HUDEP-2 (cell line): Measurements from ENCODE around the gene CNIH3.

Experiments used
- DNase-seq, 76 experiments: peaks; one replicate each; lab custom pipeline; 2025; ENCODE audit not compliant: unreplicated experiment in 76 of 76; lab: John Stamatoyannopoulos, UW

The CNIH3 gene

DNA sequence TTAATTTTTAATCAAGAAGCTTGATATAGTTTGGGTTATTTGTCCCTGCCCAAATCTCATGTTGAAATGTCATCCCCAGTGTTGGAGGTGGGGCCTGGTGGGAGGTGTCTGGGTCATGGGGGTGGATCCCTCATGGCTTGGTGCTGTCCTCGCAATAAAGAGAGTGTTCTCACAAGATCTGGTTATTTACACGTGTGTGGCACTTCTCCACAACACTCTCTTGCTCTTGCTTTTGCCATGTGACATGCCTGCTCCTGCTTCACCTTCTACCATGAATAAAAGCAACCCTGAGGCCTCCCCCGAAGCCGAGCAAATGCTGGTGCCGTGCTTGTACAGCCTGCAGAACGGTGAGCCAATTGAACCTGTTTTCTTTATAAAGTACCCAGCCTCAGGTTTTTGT lies 2.6 kb upstream of the CNIH3 start:
- no peak for DNase-seq

DNA sequence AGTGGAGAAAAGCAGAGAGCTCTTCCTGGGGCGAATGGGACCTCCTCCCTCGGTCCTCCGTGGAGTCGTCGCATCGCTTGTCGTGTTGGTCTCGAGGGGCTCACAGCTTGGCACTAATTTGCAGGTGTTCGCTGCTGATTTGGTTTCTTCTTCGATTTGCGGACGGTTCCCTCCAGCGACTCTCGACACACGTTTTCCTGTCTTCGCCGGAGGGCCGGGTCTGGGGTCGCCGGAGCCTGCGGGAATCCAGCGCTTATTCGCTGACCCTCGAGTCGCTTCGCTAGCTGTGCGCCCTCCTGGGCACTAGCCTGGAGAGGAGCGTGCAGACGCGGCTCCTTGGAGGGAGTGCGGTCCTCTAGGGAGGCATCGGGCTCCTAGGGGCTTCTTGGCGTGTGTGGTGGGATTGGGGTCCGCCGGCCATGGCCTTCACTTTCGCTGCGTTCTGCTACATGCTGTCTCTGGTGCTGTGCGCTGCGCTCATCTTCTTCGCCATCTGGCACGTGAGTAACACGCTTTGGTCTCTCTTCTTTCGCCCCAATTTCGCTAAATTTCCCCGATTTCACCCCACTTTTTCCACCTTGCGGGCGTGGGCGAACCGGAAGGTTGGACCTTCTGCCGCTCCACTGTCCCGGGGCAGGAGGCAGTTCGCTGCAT lies 766 bp downstream of the CNIH3 start:
- DNase-seq, result no peak

DNA sequence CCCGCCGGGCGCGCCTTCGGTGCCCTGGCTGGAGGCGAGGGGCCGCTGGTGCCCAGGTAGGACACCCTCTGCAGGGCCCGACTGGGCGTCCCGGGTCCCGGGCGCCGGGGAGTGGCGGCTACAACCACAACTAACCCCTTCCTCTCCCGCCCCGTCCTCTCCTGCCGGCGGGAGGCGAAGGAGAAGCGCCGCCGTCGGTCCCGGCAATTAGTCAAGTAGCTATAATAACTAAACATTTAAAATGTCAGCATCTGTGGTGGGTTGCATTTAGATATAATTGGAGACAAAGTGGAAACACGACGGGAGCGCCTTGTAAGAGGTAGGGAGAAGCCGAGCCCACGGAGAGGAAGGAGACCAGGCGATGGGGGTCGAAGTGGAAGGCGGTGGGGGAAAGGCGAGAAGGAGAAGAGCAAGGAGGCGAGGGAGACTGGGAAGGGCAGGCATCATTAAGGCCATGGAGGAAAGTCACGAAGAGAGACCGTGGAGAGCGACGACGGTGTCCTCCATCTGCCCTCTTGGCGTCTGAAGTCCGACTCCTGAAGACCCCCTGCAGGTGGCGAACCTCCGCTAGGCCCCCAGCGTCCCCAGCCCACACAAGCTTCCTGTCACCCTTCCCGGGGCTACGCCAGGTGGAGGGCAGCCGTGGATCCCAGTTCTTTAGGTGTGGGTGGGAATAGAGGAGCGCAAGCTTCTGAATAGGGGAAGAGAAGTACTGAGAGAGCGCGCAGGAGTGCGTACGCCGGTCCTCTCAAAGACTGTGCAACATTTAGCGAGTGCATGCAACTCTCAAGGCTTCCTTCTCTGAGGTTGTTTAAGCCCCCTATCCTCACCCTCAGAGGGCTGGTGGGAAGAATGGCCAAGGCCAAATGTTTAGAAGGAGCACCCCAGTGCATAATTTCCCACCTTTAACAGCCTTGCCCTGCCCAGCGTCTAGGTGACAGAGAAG lies 1.6 kb downstream of the CNIH3 start:
- no peak for DNase-seq

DNA sequence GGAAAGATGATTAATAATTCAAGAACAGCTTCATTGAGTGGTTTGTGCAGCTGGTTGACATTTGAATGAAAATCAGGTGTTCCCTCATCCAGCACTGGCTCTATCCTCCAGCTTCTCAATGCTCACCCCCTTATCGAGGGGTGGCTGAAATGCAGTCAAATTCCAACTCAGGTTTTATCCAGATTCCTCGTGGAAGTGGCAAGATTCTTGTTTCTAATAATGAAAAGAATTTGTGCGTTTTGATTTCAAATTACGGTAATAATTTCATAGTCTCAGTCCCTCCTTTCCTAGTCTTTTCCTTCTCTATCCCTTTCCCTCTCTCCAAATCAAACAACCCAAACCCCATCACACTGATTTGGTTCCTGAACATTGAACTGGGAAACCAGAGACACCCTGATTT lies 3.1 kb downstream of the CNIH3 start:
- no peak for DNase-seq

DNA sequence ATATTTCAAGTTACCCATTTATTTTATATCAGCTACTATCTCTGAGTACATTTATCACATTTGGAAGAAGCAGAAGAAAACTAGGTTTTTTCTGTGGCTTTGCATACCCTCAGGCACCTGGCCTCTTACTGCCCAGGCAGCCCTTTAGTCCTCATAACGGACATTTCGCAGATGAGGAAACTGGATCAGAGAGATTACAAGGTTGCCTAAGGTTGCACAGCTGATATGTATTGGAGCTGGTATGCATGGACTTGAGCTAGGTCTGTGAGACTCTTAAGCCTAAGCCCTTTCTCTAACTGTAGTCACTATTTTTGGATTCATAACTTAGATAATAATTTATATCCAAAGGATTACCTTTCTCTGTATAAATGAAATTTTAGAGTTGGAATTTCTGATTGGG lies 4.0 kb downstream of the CNIH3 start:
- no peak for DNase-seq

DNA sequence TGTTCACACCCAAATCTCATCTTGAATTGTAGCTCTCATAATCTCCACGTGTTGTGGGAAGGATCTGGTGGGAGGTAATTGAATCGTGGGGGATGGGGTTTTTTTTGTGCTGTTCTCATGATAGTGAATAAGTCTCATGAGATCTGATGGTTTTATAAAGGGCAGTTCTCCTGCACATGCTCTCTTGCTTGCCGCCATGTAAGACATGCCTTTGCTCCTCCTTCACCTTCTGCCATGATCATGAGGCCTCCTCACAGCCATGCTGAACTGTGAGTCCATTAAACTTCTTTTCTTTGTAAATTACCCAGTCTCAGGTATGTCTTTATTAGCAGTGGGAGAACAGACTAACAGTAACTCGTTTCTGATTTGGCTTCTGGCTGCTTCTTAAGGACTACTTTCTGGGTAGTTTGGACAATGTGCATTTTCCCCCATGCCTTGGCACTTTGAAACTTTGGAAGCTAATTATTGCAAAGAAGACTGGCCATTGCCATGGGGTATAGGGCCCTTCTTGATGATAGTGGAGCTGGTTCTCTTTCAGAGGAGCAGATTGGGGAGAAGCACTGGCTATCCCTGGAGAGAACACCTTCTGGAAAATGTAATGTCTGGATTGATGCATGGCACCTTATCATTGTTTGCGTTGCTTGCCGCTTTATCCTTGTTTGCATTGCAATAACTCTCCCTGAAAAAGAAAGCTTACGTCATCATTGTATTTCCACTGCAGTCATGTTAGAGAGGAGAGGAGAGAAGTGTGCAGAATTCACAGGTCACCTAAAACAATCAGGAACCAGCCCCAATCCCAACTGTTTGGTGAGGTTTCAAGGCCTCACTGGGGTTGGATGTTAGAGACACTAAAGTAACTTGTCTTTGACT lies 5.9 kb downstream of the CNIH3 start:
- DNase-seq, result no peak

DNA sequence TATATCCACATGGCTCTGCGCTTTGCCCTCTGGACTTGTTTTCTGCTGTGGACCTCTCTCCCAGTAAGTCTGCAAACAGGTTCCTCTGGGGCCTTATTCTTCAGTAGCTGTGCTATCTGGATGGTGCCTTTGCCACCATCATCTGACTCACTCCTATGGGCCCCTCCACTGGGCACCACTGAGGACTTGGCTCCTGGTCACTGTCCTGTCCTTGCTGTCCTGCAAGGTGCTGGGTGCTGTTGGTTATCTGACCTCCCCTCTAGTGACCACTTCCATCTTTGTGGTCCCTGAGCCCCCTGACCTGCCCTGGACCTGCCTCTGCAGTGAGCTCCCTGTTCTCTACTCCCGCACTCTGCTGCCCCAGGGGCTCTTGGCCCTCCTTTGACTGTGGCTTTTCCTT lies 6.7 kb downstream of the CNIH3 start:
- no peak for DNase-seq

DNA sequence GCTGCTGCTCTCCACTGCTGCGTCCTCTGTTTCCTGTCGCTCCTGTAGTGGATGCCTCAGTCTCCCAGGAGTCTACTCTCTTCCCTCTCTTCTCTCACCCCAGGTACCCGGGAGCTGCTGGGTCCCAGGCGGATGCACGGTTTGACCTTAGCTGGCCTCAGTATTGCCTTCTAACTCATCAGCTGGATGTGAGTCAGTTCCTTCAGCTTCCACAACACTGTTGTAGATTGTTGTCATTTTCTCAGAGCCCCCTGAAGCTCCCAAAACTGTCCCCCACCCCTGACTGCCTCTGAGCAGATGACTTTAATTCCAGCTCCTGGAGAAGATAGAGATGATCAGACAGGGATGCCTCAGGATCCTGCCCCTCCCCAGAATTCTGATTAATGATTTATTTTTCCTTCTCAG lies 7.2 kb downstream of the CNIH3 start:
- DNase-seq, result no peak

DNA sequence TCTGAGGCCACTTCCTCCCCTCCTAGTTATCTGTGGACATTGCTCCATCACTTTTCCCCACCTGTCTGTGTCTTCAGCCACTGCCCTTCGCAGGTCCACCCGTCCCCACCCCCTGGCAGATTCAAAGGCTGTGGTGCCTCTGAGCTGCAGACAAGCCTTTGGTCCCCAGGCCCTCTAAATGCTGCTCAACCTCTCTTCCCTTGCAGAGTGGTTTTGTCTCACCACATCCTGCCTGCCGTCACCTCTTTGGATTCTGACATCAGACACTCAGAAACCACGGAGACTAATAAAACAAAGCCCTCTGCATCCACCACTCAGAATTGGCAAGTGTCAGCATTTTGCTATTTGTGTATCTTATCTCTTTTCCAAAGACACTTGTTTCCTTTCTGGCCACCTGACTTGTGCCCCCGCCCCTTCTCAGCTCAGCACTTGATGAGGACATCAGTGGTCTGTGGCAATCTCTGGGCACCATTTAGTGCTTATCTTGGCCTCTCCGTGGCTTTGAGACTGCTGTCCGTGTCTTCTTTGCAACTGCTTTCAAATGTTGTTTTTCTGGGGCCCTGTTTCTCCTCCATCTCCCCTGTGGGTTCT lies 7.7 kb downstream of the CNIH3 start:
- no peak for DNase-seq

DNA sequence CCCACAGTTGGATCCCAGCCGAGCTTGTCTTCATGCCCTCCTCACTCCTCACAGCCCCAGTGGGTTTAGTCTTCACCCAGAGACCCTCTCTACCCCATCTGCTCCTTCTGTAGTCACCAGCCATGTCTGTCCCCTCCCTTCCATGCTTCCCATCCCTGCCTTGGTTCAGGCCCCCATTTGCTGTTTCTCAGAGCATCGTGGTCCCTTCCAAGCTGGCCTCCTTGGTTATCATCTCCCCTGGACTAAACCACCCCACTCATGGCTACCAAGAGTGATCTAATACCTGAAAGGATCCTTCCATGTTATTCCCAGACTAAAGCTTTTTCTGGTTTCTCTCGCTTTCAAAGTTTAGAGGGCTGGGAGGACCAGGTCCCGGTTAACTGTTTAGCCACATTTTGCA lies 8.3 kb downstream of the CNIH3 start:
- no peak for DNase-seq

DNA sequence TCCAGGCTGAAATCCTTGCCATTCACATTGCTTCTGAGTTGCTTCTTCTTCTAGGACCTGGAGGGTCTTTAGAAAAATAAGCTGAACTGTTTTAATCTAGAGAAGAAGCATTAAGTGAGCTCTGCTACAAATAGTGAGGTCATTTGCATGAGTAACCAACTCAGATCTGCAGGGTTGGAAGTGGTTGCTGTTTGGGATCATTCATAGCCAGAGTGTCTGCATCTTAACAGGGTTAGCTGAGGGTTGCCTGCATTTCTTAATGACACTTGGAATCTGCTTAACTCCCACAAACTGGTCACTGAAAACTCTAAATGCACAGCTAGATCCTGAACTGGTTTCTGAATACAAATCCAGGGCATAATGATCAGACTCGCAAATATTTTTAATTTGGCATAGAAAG lies 9.9 kb downstream of the CNIH3 start:
- DNase-seq, result no peak

DNA sequence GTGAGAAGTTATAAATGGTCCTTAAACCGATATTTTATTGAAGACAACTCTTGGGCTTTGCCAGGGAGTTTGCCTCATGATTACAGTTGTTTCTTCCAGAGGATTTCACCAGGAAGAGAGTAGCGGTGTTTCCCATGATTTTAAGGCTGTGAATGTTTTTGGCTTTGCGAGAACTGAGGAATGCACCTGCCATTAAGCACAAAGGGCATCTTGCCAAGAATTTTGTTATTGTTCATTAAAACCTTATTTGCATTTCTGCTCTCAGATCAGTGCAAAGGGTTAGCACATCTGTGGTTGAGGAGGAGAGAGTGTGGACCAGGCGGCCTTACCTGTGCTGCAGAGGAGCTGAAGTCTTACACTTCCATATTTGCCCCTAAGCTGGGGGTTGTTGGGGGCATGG lies 13.8 kb downstream of the CNIH3 start:
- no peak for DNase-seq

DNA sequence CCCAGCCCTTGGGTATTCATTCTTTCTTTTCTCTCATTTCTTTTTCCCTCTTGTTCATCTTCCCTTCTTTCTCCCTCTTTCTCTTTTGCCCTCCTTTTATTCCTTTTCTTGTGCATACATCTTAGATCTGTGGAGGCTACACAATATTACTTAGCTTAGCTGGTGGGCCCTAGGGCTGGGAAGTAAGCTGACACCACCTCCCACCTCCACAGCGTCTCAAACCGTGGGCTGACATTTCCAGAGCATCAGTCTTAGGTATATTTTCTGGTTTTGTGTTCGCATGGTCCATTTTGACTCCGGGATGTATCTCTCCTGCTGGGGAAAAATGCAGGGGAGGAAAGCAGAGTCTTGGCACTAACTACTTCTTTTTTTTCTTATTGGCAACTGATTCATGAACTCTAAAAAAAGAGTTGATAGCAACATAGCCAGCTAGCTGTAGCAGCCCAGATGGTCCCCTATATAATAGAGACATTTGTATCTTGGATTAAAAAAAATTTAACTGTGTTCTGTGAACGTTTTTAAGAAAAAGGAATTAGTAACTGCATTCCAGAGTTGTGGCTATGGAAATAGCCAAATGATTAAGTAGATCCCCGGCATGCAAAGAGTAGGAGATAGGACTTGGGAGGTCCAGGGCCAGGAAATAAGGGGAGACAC lies 15.5 kb downstream of the CNIH3 start:
- no peak for DNase-seq

DNA sequence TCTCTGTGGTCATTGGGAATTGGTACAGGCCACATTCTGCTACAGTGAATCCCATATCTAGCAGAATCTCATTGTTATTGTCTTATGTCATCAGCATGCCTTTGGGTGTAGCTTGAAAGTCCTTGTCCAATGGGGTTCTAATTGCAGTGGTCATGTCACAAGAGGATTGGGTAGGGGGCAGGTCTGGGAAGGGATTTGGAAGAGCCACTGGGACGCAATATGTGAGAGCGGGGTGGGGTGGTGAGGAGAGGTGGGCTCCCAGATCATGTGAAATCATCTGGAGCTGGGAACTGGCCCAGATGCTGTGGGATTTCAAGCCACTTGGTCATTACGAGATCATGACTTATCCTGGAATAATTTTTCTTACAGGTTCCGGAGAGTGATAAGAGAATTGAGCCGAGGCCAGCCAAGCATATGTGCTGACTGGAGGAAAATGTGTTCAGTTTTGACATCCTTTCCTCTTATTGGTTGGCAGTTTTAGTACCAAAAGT lies 16.3 kb downstream of the CNIH3 start:
- DNase-seq, result no peak

DNA sequence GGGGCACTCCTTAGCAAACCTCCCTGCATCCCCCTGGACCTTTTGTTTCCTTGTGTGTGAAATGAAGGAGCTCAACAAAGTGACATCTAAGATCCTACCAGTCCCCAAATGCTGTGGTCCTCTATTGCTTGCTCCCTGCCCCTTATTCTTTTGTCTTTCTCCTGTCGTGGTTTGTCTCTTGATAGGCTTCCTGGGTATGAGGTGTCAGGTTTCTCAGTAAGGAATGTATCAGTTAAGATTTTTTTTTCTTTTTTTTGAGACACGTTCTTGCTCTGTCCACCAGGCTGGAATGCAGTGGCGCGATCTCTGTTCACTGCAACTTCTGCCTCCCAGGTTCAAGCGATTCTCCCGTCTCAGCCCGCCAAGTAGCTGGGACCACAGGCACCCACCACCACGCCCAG lies 16.8 kb downstream of the CNIH3 start:
- no peak for DNase-seq

DNA sequence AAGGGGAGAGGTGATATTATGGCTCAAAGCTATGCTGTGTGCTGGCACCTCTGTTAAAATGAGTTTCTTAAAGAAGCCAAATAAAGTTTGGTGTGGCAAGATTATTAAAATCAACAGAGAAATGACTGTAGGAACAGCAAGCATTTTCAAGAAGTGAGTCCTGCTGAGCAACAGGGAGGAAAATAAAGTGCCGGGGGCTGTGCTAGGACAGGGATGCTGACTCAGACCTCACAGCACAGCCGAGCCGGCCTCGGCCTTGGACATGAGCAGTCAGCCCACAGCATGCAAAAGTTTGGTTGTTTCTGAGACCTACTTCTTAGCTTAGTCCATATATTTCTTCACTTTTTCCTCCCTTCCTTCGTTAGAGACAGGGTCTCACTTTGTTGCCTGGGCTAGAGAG lies 19.2 kb downstream of the CNIH3 start:
- no peak for DNase-seq

DNA sequence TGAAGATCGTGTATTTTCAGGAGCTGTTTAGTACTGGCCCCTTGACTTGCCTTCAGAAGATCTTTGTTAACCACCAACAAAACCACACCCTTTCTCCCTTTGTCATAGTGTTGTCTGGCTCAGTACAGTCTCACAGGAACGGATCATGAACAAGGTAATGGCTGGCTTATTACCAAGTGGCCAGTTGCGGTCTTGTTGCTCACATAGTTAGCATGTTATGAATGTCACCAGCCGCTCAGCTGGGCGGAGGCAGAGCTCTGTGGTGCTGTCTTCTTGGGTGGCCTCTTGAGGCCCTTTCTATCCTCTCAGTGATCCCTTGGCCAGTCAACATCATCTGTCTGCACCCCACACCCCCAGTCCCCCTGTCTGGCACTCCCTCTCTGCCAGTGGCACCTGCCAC lies 21.4 kb downstream of the CNIH3 start:
- DNase-seq, result no peak

DNA sequence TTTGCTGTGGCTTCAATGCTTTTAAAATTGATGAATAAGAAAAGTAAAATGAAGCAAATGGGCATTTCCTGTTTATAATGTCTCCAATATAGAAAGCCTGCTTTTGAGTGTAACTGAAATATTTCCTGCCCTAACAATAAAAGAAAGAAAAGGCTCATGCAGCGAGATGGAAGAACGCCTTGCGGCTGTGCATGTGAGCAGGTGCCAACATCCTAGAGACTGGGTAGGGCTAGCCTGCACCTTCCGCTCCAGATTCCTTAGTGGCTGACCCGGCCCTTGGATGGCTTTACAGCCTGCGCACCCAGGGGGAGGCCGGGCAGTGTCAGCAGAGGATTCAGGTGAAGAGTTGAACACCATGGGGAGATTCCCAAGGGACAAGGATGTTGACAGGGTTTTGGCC lies 21.8 kb downstream of the CNIH3 start:
- no peak for DNase-seq

DNA sequence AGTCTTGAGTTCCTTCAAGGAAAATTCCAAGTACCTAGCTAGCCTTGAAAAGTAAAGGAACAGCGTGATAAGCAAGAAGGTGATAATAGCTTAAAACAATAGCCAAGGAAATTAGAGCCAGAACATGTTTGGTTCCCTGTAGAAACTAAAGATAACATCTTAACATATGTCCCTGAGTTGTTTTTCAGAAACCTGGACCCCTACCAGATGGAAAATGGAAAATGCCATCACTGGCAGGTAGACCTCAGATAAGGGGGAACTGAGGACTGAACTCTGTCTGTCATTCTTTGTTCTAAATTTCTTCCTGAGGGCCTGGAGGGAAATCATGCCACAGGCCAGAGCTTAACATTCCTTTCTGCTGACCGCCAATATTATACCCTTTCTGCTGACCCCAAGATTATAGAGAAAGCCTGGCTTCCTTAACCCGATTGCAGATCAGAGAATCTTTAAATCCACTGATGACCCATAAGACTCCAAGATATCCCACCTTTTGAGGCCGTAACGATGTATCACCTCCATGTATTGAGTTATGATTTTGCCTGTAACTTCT lies 23.4 kb downstream of the CNIH3 start:
- no peak for DNase-seq

DNA sequence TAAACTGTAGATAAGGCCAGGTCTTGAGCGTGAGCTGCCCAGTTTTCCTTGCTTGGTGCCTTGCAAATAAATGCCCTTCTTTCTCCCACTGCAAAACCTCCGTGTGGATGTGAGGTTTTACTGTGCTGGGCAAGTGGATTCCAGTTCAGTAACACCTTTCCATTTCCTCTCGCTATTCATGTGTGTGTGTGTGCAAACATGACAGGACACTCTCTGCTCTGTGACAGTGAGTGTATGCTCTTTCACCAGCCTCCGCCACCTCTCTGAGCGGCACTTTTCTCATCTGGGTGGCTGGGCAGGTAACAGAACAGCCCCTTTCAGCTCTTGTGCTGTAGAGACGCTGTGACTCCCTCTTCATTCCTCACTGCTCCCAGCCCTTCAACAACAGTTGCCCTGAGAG lies 23.9 kb downstream of the CNIH3 start:
- no peak for DNase-seq
